Cerebellar nuclear complex (tissue), 1 donor: ENCODE results near the gene SARNP.
"Not testable (repeated sequence)": the region's sequence is repeated elsewhere in the genome, so short reads cannot be mapped to it uniquely, and the experiment has no call there.

Experiments
- DNase-seq, 2 experiments: peaks; one replicate each; lab custom pipeline; 2025; lab: John Stamatoyannopoulos, UW

The SARNP gene

GRCh38 chr12:55839345-55840140 is 22.0 kb upstream of the SARNP start:
- no peak for DNase-seq

GRCh38 chr12:55838361-55838760 is 20.8 kb upstream of the SARNP start:
- no peak for DNase-seq

- not testable (repeated sequence) for DNase-seq
These were observed 16.9 kb upstream of the SARNP start for GRCh38 chr12:55834400-55834799.

GRCh38 chr12:55833056-55833455 is 15.5 kb upstream of the SARNP start:
- no peak for DNase-seq

- DNase-seq: no peak
These were observed 13.9 kb upstream of the SARNP start for GRCh38 chr12:55831447-55831815.

- DNase-seq: peak in 1 of 2 experiments; percentile 62
These were observed 13.3 kb upstream of the SARNP start for GRCh38 chr12:55830601-55831446.

GRCh38 chr12:55829967-55830600 is 12.6 kb upstream of the SARNP start:
- DNase-seq: peak in 1 of 2 experiments; percentile 58

GRCh38 chr12:55828357-55828756 is 10.8 kb upstream of the SARNP start:
- no peak for DNase-seq

- no peak for DNase-seq
These were observed 10.3 kb upstream of the SARNP start for GRCh38 chr12:55827806-55828205.

- no peak for DNase-seq
These were observed 7.2 kb upstream of the SARNP start for GRCh38 chr12:55824726-55825125.

GRCh38 chr12:55823419-55823818 is 5.9 kb upstream of the SARNP start:
- DNase-seq: no peak

- no peak for DNase-seq
These were observed 4.7 kb upstream of the SARNP start for GRCh38 chr12:55822228-55822627.

GRCh38 chr12:55820679-55821078 is 3.2 kb upstream of the SARNP start:
- DNase-seq: no peak

GRCh38 chr12:55818886-55819285 is 1.4 kb upstream of the SARNP start:
- DNase-seq: no peak

- DNase-seq: no peak
These were observed 710 bp upstream of the SARNP start for GRCh38 chr12:55818140-55818728.

- DNase-seq: no peak
These were observed 611 bp downstream of the SARNP start for GRCh38 chr12:55816881-55817344.

GRCh38 chr12:55815473-55815872 is 2.1 kb downstream of the SARNP start:
- no peak for DNase-seq

GRCh38 chr12:55814257-55814656 is 3.3 kb downstream of the SARNP start:
- no peak for DNase-seq

- DNase-seq: no peak
These were observed 5.4 kb downstream of the SARNP start for GRCh38 chr12:55812088-55812487.

- no peak for DNase-seq
These were observed 8.2 kb downstream of the SARNP start for GRCh38 chr12:55809274-55809673.

- DNase-seq: no peak
These were observed 10.5 kb downstream of the SARNP start for GRCh38 chr12:55806982-55807381.

- DNase-seq: no peak
These were observed 20.0 kb downstream of the SARNP start for GRCh38 chr12:55797550-55797949.
